NCI-H1105 (cell line): Measurements from ENCODE around the gene ITGB1.

Experiments
- DNase-seq: peaks from one replicate; lab custom pipeline; 2025; lab: John Stamatoyannopoulos, UW

ITGB1 gene

GRCh38 chr10:32955790-32956189 is 2.2 kb downstream of the ITGB1 start:
- no peak for DNase-seq

GRCh38 chr10:32955299-32955772 is 2.7 kb downstream of the ITGB1 start:
- DNase-seq = no peak

GRCh38 chr10:32954545-32955298 is 3.3 kb downstream of the ITGB1 start:
- no peak for DNase-seq

DNA sequence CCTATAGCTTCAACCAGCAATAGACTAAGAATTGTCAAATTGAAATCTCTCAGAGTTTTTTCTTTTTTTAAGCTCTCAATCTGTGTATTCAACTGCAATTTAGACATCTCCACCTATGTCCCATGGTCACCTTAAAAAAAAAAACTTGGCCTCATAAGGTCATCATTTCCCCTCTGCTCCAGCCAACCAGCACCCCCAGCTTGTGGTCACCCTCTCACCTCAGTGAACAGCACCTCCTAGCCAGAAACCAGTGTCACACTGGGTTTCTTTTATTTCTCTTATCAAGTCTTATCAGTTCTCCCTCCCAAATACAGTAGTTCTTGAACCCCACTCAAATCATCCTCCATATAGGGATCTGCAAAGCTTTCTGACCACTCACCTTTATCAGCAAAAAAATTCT is 4.0 kb downstream of the ITGB1 start:
- no peak for DNase-seq

DNA sequence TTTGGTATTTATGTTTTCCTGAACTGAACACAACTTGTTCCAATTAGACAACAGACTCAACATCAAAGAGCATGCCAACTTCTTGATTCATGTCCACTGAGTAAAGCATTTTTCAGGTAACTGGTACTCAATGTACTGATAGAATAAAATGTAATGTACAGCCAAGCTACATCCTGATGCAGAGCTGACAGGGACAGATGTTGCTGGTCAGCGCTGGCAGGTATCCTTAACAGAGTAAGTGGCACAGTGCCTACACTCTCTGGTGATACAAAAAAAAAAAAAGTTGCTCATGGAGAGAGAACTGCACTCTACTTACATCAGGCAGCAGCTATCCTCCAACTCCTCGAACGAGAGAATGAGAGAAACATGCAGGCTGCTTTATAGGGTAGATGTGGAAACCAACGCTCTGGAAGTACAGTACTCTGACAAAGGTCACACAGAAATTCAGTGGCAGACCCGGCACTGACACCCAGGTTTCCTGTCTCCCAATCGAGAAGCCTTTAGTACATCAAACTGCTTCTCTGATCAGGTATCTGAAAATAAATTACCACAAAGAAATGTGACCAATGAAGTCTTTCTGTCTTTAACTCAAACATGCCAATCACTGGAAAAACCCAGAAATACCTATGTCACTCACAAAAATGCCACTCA is 4.6 kb downstream of the ITGB1 start:
- DNase-seq = no peak

DNA sequence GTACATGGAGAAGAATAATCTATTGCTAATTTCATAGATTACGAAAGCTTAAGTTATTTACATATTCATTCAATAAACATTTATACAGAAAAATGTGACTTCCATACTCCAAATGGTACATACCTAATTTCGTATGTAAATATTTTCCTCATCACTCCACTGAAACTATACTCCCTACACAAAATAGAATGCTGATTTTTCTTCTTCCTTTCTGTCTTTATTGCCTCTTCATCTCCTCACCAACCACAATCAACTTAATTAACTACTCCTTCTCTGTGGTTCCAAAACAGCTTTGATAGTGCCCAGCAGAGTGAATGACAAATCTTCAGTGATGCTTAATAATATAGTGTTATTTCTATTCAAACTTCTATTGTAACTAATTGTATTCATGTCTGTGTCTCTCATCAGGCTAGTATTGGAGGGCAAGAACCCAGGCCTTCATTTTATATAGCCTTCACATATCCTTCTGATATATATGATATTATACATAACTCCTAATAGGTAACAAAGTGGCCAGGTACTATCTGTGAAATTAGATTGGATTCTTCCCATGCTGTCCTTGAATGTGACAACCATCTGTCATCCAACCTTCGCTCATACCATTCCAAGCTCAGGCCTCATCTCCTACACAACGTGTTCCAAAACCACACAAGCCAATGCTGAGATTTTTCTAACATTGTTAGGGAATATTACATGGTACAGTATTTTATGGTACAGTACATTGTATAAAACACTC is 5.3 kb downstream of the ITGB1 start:
- no peak for DNase-seq

DNA sequence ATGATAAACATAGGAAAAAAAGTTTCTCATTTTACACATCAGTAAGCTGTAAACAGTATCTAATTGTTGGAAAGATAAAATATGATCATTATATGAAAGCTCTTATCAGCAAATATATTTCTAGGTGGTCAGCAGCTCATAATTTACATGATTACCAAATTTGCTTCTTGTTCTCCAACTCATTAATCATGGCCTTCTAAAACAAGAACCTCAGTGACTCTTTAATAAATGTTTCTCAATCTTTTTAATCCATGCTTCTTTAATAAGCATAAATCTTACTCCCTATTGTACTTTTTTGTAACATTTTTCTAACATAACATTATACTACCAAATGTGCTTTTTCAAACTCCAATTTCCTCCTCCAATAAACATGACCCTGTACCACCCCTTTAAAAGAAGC is 5.9 kb downstream of the ITGB1 start:
- no peak for DNase-seq

- no peak for DNase-seq
Observed at GRCh38 chr10:32951111-32951510, 6.9 kb downstream of the ITGB1 start.

GRCh38 chr10:32950591-32951108 is 7.4 kb downstream of the ITGB1 start:
- DNase-seq = no peak

DNA sequence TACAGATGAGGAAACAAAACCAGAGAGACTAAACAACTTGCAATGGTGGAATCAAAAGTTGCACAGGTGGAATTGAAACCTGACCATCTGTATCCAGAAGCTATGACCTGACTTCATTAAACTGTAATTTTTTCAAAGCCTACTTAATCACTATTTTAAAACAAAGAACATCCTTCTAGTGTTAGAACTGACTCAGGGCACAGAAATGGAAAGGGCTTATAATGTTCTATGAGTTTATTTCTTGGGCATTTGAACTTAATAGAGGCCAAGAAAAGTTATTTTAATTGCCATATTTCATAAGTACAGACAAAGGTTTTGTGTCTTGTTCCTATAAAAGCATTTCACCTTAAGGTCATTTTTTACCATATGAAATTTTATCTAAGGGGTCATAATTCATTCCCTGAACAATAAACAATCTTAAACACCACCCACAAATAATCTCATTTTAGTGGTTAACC is 8.8 kb downstream of the ITGB1 start:
- no peak for DNase-seq

DNA sequence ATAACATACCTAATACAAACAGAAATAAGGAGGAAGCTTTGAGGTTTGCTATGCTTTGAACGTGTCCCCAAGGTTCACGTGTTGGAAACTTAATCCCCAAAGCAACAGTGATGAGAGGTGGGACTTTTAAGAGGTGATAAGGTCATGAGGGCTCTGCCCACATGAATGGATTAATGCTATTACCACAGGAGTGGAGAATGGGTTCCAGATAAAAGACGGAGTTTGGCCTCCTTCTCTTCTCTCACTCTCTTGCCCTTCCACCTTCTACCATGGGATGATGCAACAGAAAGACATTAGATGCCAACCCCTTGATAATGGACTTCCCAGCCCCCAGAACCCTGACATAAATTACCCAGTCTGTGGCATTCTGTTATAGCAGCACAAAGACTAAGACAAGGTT is 9.6 kb downstream of the ITGB1 start:
- DNase-seq = no peak

GRCh38 chr10:32947586-32947985 is 10.4 kb downstream of the ITGB1 start:
- no peak for DNase-seq

DNA sequence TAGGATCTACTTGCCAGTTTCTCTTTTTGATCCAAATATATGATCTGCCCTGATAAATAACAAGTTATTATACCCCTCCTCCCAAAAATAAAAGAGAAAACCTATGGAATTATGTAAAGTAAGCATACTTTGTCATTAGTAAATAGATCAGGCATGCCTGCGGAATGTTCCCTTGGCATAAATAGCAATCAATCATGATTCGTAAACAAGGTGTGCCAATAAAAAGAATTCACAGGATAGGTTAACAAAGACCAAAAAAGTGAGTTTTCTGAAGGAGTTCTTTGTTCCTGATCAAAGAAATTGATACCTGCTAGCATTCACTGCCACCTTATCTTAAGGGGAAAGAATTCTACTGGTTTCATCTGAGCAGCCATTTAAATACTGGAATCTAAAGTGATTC is 11.9 kb downstream of the ITGB1 start:
- DNase-seq = no peak

- DNase-seq = no peak
Observed at GRCh38 chr10:32943854-32944661, 14.0 kb downstream of the ITGB1 start.

DNA sequence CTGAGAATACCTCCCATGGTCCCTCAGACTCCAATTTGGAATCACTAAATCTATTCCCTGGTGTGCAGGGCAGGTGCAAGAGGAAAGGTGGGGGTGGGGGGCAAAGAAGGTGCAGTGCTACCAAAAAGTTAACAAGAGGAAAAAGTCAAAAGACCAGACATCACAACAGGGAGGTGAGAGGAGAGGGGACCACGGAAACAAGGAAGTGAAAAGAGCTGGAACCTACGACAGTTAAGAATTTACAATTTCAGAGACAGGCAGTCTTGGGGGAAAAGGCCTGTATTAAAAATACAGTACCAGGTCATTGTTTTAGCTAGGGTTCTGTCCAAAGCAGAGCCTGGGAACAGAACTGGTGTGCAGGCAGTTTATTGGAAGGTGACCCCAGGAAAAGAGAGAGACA is 14.6 kb downstream of the ITGB1 start:
- DNase-seq = no peak

- DNase-seq = no peak
Observed at GRCh38 chr10:32942081-32942480, 15.9 kb downstream of the ITGB1 start.

GRCh38 chr10:32941357-32941756 is 16.7 kb downstream of the ITGB1 start:
- DNase-seq = no peak

GRCh38 chr10:32940321-32941301 is 17.4 kb downstream of the ITGB1 start:
- no peak for DNase-seq

GRCh38 chr10:32939296-32940111 is 18.5 kb downstream of the ITGB1 start:
- DNase-seq = no peak
